Mucosa of rectum (tissue), 2 donors: Measurements from ENCODE around the gene TTC39A.

Source experiments
- H3K27ac ChIP-seq, 2 donors: one replicate each; pipeline ENCODE4 v1.7.0; 2013; ENCODE audit warnings: inconsistent platforms in 2 of 2, low read depth in 2 of 2, low read length in 2 of 2
- H3K27me3 ChIP-seq, 2 donors: one replicate each; pipeline ENCODE4 v1.7.0; 2013; ENCODE audit warnings: low read length in 2 of 2; ENCODE audit not compliant: control insufficient read depth in 2 of 2, insufficient read depth in 2 of 2
- H3K36me3 ChIP-seq, 2 donors: one replicate each; pipeline ENCODE4 v1.7.0; 2013; ENCODE audit warnings: low read length in 2 of 2; ENCODE audit not compliant: control insufficient read depth in 2 of 2, insufficient read depth in 2 of 2
- H3K4me1 ChIP-seq, 2 donors: one replicate each; pipeline ENCODE4 v1.7.0; 2013; ENCODE audit warnings: low read length in 2 of 2, mild to moderate bottlenecking in 1 of 2; ENCODE audit not compliant: control insufficient read depth in 2 of 2, insufficient read depth in 2 of 2
- H3K4me3 ChIP-seq, 2 donors: one replicate each; pipeline ENCODE4 v1.7.0; 2013; ENCODE audit warnings: low read length in 2 of 2
- H3K9ac ChIP-seq, 2 donors: one replicate each; pipeline ENCODE4 v1.7.0; 2013; ENCODE audit warnings: low read length in 2 of 2, low read depth in 1 of 2, mild to moderate bottlenecking in 1 of 2
- H3K9me3 ChIP-seq, 2 donors: one replicate each; pipeline ENCODE4 v1.7.0; 2013; ENCODE audit warnings: low read length in 2 of 2; ENCODE audit not compliant: control insufficient read depth in 2 of 2
- donor health status: healthy.
- donor health status: Normal muscosa, but diverticular disease.

Gene TTC39A

GRCh38 chr1:51309291-51309690 lies 21.1 kb downstream of the TTC39A start:
- Histone ChIP-seq H3K4me1 (peaks cover 25 to 28% of the 10 kb centered on the region in 2 donors), H3K27ac (no peak overlapping the region), H3K9me3 (no peaks in the 10 kb centered on the region), H3K4me3 (no peak overlapping the region), H3K36me3 (peaks cover 17 to 21% of the 10 kb centered on the region in 2 donors), H3K27me3 (no peaks in the 10 kb centered on the region), H3K9ac (no peak overlapping the region)

DNA sequence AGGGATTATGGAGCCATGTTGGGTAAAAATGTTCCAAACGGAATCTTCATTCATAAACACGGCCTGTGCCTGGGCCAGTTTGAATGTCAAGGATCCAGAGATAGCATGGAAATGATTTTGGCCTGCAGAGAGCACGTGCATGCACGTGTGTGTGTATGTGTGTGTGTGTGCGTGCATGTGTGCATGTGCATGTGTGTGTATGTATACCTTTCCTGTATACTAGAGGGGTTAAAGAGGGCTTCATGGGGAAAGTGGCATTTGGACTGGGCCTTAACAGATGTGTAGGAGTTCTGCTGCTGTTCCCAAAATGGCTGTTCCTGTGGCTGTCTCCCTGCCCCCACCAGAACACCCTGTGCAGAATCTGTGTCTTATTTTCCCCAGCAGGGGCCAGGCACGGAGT lies 21.7 kb downstream of the TTC39A start:
- peaks cover 17 to 21% of the 10 kb centered on the region in 2 donors for H3K36me3 ChIP-seq
- no peak overlapping the region for H3K4me3 ChIP-seq
- peaks cover 18 to 21% of the 10 kb centered on the region in 2 donors for H3K4me1 ChIP-seq
- H3K9me3 ChIP-seq, result no peaks in the 10 kb centered on the region
- no peaks in the 10 kb centered on the region for H3K27me3 ChIP-seq
- H3K27ac ChIP-seq, result no peak overlapping the region
- H3K9ac ChIP-seq, result no peak overlapping the region

GRCh38 chr1:51306950-51307349 lies 23.4 kb downstream of the TTC39A start:
- H3K27me3 ChIP-seq, result no peaks in the 10 kb centered on the region
- H3K27ac ChIP-seq, result no peak overlapping the region
- peaks cover 12 to 15% of the 10 kb centered on the region in 2 donors for H3K4me1 ChIP-seq
- no peak overlapping the region for H3K4me3 ChIP-seq
- peaks cover 11 to 21% of the 10 kb centered on the region in 2 donors for H3K36me3 ChIP-seq
- H3K9me3 ChIP-seq, result no peaks in the 10 kb centered on the region
- H3K9ac ChIP-seq, result no peak overlapping the region

- Histone ChIP-seq H3K9me3 (no peaks in the 10 kb centered on the region), H3K4me1 (peaks cover 12 to 15% of the 10 kb centered on the region in 2 donors), H3K27ac (peak overlapping the region; percentile 32 to 39), H3K27me3 (no peaks in the 10 kb centered on the region), H3K9ac (no peak overlapping the region), H3K4me3 (peak overlapping the region in 1 of 2 donors; percentile 33), H3K36me3 (peaks cover 2 to 10% of the 10 kb centered on the region in 2 donors)
These were observed 25.0 kb downstream of the TTC39A start for GRCh38 chr1:51305371-51305823.

GRCh38 chr1:51304360-51304759 lies 26.0 kb downstream of the TTC39A start:
- H3K27ac ChIP-seq, result no peak overlapping the region
- H3K4me3 ChIP-seq, result no peak overlapping the region
- H3K9ac ChIP-seq, result peak overlapping the region in 1 of 2 donors; percentile 11
- no peaks in the 10 kb centered on the region for H3K27me3 ChIP-seq
- peaks cover 12 to 15% of the 10 kb centered on the region in 2 donors for H3K4me1 ChIP-seq
- H3K9me3 ChIP-seq, result no peaks in the 10 kb centered on the region
- peaks cover 2 to 13% of the 10 kb centered on the region in 2 donors for H3K36me3 ChIP-seq

DNA sequence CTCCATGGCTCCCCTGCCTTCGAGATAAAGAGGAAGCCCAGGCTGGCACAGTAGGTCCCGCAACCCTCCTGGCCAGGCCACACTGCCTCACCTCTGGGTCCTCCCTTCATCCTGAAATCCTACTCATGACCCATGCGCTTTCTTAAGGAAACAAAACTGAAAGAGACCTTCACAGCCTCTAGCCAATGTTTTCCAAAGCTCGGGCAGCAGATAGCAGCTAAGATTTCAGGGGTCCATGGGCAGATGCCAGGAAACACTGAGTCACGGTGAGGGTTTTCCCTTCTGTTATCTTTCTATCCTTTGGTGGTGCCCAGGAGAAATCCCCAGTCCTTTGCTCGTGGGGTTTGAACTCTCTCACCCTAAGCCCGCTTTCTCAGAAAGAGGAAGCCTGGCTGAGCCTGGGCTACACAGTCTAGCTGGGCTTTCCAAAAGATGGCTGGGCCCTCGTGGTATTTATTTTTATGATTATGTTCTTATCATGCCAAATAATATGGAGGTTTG lies 26.6 kb downstream of the TTC39A start:
- H3K4me3 ChIP-seq, result no peak overlapping the region
- no peaks in the 10 kb centered on the region for H3K27me3 ChIP-seq
- no peak overlapping the region for H3K27ac ChIP-seq
- no peak overlapping the region for H3K9ac ChIP-seq
- H3K36me3 ChIP-seq, result peaks cover 2 to 13% of the 10 kb centered on the region in 2 donors
- no peaks in the 10 kb centered on the region for H3K9me3 ChIP-seq
- H3K4me1 ChIP-seq, result peaks cover 12 to 15% of the 10 kb centered on the region in 2 donors

DNA sequence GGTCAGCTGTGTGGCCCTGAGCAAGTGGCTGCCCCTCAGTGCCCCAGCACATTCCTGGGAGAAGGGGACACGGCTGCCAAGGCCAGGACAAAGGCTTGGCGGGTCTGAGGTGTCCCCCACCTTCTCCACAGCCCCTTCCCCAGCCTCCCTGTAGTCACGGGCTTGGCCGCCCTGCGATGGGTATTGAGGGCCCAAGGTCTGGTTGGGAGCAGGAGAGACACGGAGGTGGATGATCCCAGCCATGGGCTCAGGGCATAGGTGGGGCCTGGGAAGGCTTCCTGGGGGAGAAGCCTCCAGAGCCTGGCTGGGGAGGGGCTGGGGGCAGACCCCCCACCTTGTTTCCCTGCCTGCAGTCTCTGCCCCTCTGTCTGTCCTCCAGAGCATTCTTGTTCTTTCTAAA lies 27.0 kb downstream of the TTC39A start:
- Histone ChIP-seq H3K9me3 (no peaks in the 10 kb centered on the region), H3K9ac (no peak overlapping the region), H3K4me1 (peaks cover 12 to 15% of the 10 kb centered on the region in 2 donors), H3K27me3 (no peaks in the 10 kb centered on the region), H3K36me3 (peaks cover 2 to 13% of the 10 kb centered on the region in 2 donors), H3K27ac (no peak overlapping the region), H3K4me3 (no peak overlapping the region)

GRCh38 chr1:51302746-51303145 lies 27.6 kb downstream of the TTC39A start:
- Histone ChIP-seq H3K9ac (no peak overlapping the region), H3K27me3 (no peaks in the 10 kb centered on the region), H3K36me3 (peaks cover 2 to 13% of the 10 kb centered on the region in 2 donors), H3K9me3 (no peaks in the 10 kb centered on the region), H3K4me3 (no peak overlapping the region), H3K4me1 (peaks cover 12 to 17% of the 10 kb centered on the region in 2 donors), H3K27ac (no peak overlapping the region)

DNA sequence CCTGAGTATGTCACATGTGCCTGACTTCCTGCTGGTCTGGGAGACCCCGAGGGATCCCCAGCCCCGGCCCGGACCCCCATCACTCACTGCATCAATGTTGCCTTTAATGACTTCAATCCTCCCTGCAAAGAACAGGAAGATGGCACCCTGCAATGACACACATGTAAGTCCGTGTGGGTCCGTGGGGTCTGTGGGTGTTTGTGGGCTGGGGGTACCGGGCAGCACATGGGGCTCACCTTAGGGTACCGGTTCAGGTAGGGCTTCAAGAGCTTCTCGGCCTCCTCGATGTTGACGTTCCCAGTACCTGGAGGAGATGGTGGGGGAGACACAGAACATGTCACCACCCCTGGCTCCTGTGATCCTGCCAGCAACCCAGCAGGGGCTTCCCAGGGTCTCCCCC lies 28.1 kb downstream of the TTC39A start:
- Histone ChIP-seq H3K27ac (no peak overlapping the region), H3K27me3 (no peaks in the 10 kb centered on the region), H3K9me3 (no peaks in the 10 kb centered on the region), H3K9ac (no peak overlapping the region), H3K36me3 (peaks cover 2 to 13% of the 10 kb centered on the region in 2 donors), H3K4me1 (peaks cover 15 to 22% of the 10 kb centered on the region in 2 donors), H3K4me3 (no peak overlapping the region)

GRCh38 chr1:51301844-51302162 lies 28.6 kb downstream of the TTC39A start:
- Histone ChIP-seq H3K27me3 (no peaks in the 10 kb centered on the region), H3K4me3 (no peak overlapping the region), H3K9me3 (no peaks in the 10 kb centered on the region), H3K4me1 (peaks cover 16 to 27% of the 10 kb centered on the region in 2 donors), H3K9ac (no peak overlapping the region), H3K36me3 (peaks cover under 1 to 13% of the 10 kb centered on the region in 2 donors), H3K27ac (no peak overlapping the region)
